Raji (cell line): ENCODE results near the gene CASZ1.

Source experiments
- POLR2A ChIP-seq: IDR thresholded peaks from 2 replicates; pipeline ENCODE4 v1.6.1; 2011; ENCODE audit warnings: low read depth, low read length, control low read depth; ENCODE audit not compliant: insufficient read depth

Gene CASZ1

DNA sequence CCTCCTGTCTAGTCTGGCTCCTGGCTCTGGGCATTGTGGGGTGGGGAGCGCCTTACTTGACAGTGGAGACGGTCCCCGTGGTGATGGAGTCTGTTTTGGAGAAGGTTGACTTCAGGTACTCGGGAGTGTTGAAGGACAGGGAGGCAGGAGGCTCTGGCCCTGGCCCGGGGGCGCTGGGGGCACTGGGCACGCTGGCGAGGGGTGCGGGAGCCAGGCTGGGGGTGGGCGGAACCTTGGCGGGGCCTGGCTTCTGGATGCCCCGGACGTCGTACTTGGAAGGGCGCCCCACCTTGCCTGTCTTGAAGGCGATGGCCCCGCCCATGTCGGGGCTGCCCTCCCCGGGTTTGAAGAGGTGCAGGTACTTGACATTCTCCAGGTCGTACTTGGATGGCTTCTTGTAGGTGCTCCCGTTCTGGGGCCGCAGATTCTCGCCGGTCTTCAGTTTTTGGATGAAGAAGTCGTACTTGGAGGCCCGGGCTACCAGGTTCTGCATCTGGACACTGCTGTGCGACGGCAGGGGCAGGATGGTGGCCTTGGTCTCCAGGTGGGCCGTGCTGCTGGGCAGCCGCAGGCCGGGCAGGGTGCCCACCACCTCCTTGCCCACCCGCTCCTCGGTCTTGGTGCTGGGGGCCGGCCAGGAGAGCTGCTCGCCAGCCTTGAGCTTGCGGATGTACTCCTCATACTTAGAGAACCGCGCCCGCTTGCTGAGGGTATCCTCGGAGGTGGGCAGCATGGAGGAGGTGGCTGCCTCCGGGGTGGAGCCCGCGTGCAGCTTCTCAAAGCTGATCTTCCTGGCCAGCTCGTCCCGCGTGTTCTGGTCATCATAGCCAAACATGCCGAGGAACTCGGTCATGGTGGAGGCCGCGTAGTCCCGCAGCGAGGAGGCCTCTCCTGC lies 136.6 kb downstream of the CASZ1 start:
- TF ChIP-seq POLR2A, result no peak

DNA sequence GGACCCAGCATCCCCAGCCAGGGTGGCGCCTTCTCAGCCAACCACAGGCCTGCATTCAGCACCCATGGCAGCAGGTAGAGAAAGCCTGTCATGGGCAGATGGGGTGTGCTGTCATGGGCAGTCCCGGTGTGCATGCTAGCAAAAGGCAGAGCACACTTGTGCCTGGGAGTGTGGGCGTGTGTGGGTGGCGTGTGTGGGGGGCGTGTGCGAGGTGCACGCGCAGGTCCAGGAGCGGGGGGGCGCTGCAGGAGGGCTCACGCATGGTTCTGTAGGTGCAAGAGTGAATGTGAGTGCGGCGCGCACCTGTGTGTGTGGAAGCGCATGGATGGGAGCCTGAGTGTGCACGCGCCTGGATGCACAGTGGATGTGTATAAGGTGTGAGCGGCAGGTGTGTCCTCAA lies 137.2 kb downstream of the CASZ1 start:
- TF ChIP-seq POLR2A, result no peak

DNA sequence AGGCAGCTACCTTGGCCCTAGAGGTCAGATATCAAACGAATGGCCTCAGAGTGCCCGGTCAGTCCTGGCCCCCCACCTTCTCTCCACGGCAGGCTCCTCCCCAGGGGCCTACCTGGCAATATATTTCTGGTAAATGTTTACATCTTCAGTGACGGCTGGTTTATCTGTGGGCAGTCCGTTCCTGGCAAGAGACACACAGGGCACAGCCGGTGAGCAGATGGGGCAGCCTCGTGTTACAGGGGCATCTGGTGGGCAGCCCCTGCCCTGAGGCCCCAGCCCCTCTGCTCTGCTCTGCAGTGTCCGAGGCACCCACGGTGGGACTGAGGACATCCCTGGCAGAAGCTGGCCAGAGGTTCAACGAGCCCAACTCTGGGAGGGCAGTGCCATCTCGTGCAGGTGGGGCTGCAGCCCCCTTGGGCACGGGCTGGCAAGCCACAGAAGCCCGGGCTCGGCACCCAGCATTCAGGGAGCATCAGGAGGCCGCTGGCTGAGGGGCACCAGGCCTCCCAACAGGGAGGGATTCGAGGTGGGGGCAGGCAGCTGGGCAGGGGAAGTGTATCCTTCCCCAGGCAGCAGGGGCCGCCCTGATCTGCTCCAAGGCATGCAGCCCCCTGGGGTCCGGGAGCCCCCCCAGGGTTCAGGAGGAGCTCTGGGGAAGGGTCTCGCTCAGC lies 137.9 kb downstream of the CASZ1 start:
- no peak for TF ChIP-seq POLR2A

DNA sequence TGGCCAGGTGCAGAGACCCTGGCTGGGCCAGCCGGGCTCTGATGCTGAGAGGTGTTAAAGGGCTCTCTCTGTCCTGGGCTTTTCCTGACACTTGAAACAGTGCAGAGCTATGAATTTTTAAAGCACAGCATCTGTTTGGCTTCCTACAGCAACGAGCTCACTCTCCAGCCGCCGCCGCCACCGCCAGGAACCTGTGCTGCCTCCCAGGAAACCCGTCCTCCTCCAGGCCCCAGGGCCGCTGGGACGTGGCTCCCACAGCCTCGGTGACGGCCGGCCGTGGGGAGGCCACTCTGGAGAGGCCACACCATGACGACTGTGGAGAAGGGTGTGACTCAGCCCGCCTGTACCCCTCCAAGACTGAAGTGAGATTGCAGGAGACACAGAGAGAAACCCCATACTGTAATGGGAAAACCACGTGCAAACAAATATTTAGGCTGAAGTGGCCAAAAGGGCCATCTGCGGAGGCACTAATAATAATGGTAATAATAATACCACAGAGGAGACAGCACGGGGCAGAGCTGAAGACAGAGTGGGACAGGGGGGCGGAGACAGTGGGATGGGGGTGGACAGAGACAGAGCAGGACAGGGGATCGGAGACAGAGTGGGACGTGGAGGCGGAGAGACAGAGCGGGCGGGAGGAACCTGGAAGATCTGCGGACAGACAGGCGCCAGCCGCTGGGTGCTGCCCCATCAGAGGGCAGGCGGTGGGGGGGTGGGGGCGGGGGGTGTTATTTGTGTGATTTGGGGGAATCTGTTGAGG lies 139.2 kb downstream of the CASZ1 start:
- no peak for TF ChIP-seq POLR2A

DNA sequence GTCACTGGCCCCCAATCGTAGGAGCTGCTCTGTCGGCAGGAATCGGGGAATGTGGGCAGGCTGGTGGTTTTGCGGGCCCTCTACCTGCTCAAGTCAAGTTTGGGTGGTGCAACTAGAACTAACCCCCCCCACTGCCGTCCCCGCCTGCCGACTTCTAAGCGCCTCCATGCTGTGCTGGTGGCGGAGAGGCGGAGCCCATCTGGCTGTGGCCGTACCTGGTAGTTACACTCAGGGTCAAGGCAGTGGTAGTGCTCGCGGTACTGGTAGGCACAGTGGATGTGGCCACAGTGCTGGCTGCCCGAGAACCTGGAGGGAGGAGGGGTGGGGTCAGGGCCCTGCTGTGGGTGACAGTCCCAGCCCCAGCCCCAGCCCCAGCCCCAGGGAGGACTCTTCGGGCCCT lies 140.0 kb downstream of the CASZ1 start:
- no peak for TF ChIP-seq POLR2A

DNA sequence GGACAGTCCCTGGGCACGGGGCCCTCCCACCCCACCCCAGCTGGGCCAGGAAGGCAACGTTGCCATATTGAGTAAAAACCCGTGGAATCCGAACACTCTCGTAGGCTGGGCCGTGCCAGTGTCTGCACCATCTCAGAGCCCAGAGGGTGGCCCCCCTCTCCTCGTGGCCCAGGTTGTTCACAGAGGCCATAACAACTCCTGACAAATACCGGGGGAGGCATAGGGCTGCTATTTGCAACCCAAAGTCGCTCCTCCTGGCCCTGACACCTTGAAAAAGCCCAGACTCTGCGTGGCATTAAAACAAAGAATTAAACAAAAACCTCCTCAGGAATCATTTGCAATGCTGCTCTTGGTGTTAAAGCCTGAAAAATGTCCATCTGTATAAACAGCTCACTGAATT lies 141.4 kb downstream of the CASZ1 start:
- no peak for TF ChIP-seq POLR2A

DNA sequence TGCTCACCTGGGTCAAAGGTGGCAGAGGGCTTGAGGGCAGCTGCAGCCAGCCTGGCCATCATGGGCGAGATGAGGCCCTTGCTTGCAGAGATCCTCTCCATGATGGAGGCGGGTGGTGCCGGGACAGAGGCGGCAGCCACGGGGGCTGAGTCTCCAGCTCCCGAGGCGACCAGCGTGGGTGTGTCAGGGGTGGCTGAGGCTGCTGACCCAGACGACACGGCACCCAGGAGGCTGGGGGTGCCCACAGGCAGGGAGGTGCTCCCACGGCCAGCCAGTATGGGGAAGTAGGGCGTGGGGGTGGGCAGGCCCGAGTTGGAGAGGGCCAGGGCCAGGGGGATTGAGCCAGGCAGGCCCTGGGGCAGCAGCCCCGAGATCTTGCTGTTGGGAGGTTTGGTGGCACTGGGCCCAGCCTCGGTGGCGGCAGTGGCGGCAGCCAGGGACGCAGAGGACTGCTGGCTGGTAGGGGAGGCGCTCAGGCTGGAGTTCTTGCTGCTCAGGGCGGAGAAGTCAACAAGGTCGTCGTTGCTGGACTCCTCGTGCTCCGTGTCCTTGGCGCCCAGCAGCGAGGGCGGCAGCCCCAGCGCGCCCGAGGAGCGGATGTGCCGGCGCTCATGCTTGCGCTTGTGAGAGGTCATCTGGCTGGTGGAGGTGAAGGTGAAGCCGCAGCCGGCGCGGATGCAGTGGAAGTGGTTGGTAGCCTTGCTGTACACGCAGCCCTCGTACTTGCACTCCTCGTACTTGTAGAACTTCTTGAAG lies 142.9 kb downstream of the CASZ1 start:
- TF ChIP-seq POLR2A, result no peak

DNA sequence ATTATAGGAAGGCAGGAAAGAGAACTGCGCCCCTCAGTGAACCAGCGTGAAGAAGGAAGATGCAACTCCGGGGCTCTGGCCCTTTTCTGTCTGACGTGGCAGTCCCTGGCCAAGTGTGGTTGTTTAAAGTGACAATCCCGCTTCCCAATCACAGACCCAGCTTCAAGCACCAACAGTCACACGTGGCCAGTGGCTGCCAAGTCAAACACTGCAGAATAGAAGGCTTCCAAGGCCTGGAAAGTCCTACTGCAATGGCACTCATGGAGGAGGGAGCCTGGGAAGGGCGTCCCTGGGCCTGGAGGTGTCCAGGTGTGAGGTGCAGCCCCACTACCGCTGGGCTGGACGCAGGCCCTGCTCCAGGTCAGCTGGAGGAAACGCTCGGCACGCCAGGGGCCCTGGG lies 143.8 kb downstream of the CASZ1 start:
- no peak for TF ChIP-seq POLR2A

DNA sequence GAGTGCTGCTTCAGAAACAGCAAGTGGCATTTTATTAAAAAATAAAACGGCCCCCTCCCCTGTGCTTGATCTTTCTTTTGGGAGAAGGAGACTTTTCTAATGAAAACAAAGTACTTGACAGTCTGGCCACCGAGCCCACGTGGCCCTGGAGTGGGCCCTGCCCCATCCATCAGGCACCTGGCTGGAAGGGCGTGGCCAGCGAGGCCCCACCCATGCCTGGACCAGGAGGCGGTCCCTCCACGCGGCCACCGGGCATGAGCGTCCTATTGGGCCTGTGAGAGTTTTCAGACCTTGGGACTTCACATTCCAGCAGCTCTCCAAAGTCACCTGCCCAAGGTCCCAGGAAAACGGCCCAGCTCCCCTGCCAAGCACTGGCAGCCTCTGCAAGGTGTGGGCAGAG lies 144.7 kb downstream of the CASZ1 start:
- no peak for TF ChIP-seq POLR2A

DNA sequence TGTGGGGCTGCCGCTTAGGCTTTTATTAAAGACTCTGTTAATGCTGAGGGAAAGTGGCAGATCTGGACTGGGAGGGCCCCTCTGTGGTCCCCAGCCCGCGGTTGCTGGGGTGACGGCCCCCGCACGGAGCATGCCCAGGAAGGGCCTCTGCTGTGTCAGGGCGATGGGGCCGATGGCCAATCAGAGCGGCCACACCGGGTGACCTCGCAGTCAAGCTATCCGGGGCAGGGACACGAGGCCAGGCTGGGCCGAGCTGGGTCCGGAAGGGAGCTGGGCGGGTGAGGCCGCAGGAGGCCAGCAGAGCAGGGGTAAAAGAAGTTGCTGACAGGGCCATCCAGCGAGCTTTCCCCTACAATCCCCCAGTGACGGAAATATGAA lies 145.1 kb downstream of the CASZ1 start:
- TF ChIP-seq POLR2A, result no peak

DNA sequence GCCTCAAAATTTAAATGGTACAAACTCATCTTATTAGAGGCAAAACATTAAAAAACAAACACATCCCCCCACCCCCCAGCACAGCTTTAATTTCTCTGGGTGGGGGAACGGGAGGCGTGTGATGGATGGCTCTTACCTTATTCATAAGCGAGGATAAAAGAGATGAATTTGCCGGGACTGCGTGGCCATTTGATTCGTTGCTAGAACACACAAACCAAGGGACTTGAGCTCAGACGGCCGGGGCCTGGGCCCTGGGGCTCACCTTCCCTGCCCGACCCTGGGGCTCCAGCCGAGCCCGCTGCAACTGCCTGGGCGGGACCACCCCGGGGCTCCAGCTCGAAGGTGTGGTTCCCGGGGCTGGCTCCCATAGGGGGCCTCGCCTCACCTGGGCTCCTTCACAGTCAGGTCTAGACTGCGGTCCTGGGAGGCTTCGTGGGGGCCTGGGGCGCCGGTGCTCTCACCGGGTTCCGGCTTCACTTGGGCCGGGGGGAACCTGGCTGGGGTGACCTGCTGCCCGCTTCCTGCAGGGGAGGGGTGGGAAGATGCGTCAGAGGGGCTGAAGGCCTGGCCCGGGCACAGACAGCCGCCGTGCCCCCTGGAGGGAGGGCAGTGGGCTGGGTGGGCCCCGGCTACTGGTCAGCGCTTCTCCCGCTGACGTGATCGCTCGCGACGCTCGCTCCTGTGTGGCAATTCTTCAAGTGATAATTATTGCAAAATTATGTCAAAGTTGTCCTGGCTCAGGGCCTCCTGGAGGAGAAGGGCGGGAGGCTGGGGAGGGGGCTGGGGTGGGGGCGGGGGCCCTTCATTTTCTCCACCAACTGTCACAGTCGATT lies 145.7 kb downstream of the CASZ1 start:
- no peak for TF ChIP-seq POLR2A

DNA sequence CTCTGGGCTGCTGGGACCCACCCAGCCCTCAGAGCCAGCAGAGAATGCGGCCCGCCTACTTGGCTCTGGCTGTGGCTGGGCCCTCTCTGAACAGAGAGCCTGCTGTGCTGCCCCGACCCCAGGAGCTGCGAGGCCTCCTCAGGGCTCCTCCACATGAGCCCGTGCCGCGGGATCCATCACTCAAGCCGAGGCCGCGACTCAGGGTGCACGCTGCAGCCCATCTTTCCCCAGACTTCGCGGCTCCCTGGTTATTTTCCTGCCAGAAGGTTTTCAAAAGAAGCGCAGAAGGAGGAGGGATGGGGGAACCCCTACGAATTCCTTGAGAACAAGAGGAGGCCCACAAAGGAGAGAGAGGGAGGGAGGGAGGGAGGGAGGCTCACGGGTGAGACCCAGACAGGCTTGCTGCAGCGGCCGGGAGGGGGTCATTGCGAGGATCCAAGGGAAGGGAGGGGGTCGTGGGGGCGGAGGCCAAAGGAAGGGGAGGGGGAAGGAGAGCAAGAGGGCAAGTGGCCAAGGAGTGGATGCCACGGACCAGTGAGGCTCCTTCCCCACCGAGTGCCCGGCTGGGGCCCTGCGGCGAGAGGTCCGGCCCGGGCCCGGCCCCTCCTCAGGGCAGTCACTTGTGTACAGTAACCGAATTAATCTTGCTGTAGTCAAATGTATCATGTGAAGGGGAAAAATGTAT lies 146.8 kb downstream of the CASZ1 start:
- TF ChIP-seq POLR2A, result no peak

DNA sequence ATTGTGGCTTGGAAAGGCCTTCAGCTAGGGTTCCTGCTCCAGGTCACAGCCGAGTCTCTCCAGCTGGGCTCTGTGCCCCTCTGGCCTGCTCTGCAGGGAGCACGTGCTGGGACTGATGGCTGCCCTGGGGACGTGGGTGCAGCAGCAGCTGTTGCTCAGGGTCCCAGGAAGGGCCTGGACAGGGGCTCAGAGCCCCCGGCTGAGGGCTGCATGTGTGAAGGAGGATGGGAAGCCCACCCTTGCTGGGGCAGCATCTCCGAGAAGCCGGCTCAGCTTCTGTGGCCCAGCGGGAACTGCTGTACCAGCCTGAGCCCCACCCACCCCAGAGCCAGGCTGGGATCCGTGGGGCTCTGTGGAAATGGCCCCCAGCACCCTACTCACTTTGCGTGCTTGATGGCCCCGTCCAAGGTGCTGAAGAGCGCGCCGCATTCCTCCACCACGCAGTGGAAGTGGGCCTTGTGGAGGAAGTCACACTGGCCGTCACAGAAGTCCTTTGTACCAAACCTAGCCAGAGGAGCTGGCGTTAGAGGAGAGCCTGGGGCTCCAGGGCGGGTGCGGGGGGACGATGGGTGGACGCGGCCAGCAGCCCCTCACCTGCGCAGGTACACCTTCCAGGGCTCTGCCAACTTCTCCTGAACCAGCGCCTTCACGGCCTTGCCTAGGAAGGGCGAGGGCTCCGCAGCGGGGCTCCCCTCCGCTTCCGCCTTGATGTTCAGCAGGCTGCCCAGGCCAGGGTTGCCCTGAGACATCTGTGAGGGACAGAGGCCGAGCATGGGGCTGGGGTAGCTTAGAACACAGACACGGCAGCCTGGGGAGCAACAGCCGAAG lies 147.5 kb downstream of the CASZ1 start:
- no peak for TF ChIP-seq POLR2A
